Brain pericyte (primary cell): Measurements from ENCODE around the gene TTC31.
"Not testable (repeated sequence)": the region's sequence is repeated elsewhere in the genome, so short reads cannot be mapped to it uniquely, and the experiment has no call there.

Source experiments
- DNase-seq: peaks from one replicate; pipeline ENCODE4 v3.0.0-alpha.2; 2012; ENCODE audit warnings: low read depth, low spot score

Gene TTC31

GRCh38 chr2:74483675-74484164 lies 839 bp downstream of the TTC31 start:
- not testable (repeated sequence) for DNase-seq

- DNase-seq = no peak
Observed at GRCh38 chr2:74486141-74486540, 3.3 kb downstream of the TTC31 start.

- DNase-seq = no peak
Observed at GRCh38 chr2:74488643-74489481, 6.0 kb downstream of the TTC31 start.

DNA sequence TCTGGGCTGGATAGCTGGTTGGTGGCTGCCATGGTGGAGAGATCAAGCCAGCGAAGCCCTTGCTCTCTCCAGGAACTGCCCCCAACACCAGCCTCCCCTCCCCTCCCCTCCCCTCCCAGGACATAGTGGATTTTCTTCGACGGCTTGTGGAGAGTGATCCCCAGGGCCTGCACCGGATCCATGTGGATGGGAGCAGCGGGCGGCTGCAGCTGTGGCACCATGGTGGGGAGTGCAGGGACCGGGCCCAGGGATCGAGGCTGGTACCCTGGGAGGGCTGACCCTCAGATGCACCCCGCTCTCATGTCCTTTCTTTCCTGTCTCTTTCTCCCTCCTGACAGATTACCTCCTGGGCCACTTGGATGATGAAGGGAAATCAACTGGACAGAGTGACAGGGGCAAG lies 7.0 kb downstream of the TTC31 start:
- no peak for DNase-seq

- DNase-seq = no peak
Observed at GRCh38 chr2:74491648-74492544, 9.0 kb downstream of the TTC31 start.

GRCh38 chr2:74493546-74493945 lies 10.7 kb downstream of the TTC31 start:
- no peak for DNase-seq

DNA sequence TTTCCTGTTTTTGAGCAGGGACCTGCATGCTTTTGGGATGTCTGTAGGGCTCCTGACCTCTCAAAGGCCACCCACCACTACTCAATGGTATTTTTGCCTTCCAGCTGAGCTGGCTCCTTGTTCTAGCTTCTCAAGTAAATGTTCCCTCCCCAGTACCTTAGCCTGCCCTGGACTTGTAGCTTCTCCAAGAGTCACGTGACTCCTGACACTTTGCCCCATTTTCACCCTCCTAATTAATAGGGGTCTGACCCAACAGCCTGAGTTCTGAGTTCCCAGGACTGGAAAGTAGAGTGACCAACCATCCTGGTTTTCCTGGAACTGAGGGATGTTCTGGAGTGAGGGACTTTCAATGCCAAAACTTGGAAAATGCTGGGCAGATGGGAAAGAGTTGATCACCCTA lies 12.6 kb downstream of the TTC31 start:
- DNase-seq = no peak

- DNase-seq = no peak
Observed at GRCh38 chr2:74496997-74497776, 14.3 kb downstream of the TTC31 start.

DNA sequence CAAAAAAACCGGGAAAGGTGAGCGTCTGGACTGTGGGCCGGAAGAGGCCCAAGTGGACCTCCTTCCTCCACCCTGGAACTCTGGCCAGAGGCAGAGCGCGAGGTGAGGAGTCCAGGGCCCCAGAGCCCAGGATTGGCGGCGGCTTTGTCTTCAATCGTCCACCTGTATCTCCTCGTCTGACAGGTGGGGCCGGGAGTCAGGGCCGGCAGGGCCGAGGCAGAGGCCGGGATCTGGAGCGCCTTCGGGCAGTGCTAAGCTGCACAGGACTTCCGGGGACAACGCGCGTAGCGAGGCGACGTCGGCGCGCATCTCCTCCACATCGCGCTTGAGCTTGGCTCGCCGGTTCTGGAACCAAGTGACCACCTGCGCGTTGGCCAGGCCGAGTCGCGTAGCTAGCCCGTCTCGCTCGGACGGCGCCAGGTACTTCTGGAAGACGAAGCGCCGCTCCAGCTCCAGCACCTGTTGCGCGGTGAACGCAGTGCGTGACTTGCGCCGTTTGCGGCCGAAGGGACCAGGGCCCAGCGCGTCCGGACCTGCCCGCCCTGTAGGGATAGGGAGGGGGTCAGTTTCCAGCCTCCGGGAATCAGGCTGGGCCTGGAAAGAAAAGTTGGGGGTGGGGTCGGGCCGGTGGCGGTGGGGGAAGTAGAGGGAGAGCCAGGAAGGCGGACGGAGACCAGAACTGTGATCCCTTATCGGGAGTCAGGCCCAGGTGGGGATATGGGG lies 15.1 kb downstream of the TTC31 start:
- DNase-seq = no peak

DNA sequence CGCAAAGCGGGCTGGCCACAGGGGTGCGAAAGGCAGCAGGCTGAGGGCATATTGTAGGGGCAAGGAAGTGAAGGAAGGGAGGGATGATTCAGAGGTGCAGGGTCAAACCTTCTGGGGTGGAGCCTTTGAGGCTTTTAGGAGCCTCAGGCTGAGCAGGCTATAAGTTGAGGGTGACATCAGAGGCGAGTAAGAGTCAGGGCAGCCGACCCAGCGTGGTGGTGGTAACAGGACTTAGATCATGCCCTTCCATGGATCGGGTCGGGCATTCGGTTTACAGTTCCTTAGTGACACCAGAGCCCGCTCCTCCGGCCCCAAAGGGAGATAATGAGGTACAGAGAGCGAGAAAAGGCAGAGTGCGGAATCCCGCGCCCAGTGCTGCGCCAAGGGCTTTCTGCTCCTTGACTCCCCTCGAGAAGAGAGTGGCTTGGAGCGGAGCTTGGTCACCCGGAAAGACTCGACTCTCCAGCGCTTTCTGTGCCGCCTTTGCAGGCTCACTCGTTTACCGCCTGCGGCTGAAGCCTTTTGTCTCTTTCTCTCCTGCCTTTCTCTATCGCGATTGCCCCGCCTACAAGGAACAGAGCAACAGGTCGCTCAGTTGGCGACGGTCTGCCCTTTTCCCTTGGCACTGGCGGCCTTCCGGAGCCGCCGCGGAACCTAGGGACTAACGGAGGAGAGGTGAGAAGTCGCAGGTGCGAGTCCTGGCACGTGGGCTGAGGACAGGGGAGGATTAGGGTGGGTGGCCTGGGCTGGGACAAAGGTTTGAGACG lies 15.8 kb downstream of the TTC31 start:
- DNase-seq = no peak

- DNase-seq = no peak
Observed at GRCh38 chr2:74499267-74499939, 16.5 kb downstream of the TTC31 start, which contains the start of gene LBX2. LBX2 (minus strand) TSS chr2:74499603; CDS start chr2:74499537, 66 bp downstream.

GRCh38 chr2:74499940-74500577 lies 17.2 kb downstream of the TTC31 start:
- DNase-seq = no peak

GRCh38 chr2:74500578-74500946 lies 17.7 kb downstream of the TTC31 start:
- no peak for DNase-seq

GRCh38 chr2:74501335-74502071 lies 18.6 kb downstream of the TTC31 start:
- DNase-seq = no peak

DNA sequence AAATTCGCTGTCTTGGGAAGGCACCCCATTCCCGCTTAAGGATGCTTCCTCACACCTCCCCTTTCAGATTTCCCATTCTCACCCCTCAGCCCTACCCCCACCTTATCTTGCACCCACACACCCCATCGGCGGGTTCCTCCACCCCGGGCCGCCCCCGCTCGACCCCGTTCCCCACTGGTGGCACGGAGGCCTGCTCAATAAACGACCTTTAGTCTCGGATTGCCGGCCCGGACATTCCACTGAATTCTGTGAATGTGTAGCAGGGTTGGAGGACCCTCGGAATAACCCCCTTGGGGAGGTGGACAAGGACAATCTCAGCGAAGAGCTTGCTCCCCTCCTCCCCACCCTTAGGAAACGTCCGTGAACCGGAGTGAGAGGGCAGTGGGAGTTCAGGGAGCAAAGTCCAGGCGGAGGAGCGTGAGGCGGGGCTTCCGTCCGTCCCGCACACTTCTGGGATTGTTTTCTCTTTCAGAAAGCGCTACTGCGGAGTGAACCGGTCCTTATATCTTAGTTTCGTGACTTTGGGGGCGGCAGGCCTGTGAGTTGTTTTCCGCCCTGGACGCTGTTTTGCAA lies 19.4 kb downstream of the TTC31 start:
- no peak for DNase-seq

- no peak for DNase-seq
Observed at GRCh38 chr2:74502720-74503505, 20.0 kb downstream of the TTC31 start.
